GM19351 (cell line): ENCODE measurements around the gene TCP11L2.
"Not testable (repeated sequence)": the region's sequence is repeated elsewhere in the genome, so short reads cannot be mapped to it uniquely, and the experiment has no call there.

Experiments
- ATAC-seq: cut with Tn5 transposase; IDR thresholded peaks from one replicate; pipeline ENCODE4 v1.9.1; 2021; ENCODE audit warnings: mild to moderate bottlenecking, moderate library complexity; ENCODE audit not compliant: unreplicated experiment

The TCP11L2 gene

GRCh38 chr12:106304797-106305196, 2.3 kb downstream of the TCP11L2 start:
- no peak for ATAC-seq

GRCh38 chr12:106305376-106305775, 2.8 kb downstream of the TCP11L2 start:
- ATAC-seq = no peak

- ATAC-seq = no peak
These were observed 4.6 kb downstream of the TCP11L2 start for GRCh38 chr12:106307181-106307580.

- ATAC-seq = no peak
These were observed 5.6 kb downstream of the TCP11L2 start for GRCh38 chr12:106308121-106308520.

GRCh38 chr12:106308611-106309010, 6.1 kb downstream of the TCP11L2 start:
- no peak for ATAC-seq

- ATAC-seq = no peak
These were observed 7.4 kb downstream of the TCP11L2 start for GRCh38 chr12:106309671-106310505.

- no peak for ATAC-seq
These were observed 8.2 kb downstream of the TCP11L2 start for GRCh38 chr12:106310687-106311086.

- ATAC-seq = no peak
These were observed 8.6 kb downstream of the TCP11L2 start for GRCh38 chr12:106311139-106311538.

- ATAC-seq = not testable (repeated sequence)
These were observed 10.9 kb downstream of the TCP11L2 start for GRCh38 chr12:106313413-106313812.

- no peak for ATAC-seq
These were observed 13.0 kb downstream of the TCP11L2 start for GRCh38 chr12:106315523-106315922.

GRCh38 chr12:106317406-106318082, 15.0 kb downstream of the TCP11L2 start:
- no peak for ATAC-seq

- ATAC-seq = no peak
These were observed 18.8 kb downstream of the TCP11L2 start for GRCh38 chr12:106321139-106321850.

GRCh38 chr12:106323537-106323936, 21.0 kb downstream of the TCP11L2 start:
- ATAC-seq = no peak

GRCh38 chr12:106327309-106327869, 24.9 kb downstream of the TCP11L2 start:
- no peak for ATAC-seq

GRCh38 chr12:106328735-106329134, 26.2 kb downstream of the TCP11L2 start:
- no peak for ATAC-seq

- no peak for ATAC-seq
These were observed 26.9 kb downstream of the TCP11L2 start for GRCh38 chr12:106329231-106329982.

GRCh38 chr12:106331599-106331998, 29.1 kb downstream of the TCP11L2 start:
- ATAC-seq = no peak

- ATAC-seq = no peak
These were observed 30.0 kb downstream of the TCP11L2 start for GRCh38 chr12:106332536-106332935.

GRCh38 chr12:106333010-106333409, 30.5 kb downstream of the TCP11L2 start:
- no peak for ATAC-seq

GRCh38 chr12:106333756-106334155, 31.2 kb downstream of the TCP11L2 start:
- ATAC-seq = no peak
